Measurements from ENCODE around the gene MCTP1.
"Not testable (repeated sequence)": the region's sequence is repeated elsewhere in the genome, so short reads cannot be mapped to it uniquely, and the experiment has no call there.

MCTP1 gene

DNA sequence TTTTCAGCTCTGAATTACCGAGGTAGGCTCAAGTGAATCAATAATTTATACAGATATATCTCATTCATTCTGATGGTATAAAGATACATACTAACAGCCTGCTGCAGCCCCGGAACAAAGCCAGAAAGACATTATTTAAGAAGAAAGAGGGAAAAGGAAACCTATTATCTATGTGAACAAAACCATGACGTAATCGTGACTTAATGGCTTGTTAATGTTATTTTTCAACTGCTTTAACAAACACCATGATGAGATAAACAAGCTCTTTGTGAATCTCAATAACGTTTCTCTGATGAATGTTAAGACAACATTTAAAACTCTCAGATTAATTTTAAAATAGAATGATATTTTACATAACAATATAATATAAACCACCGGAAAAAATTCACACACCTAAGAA is 429.4 kb downstream of the MCTP1 start:
- no peak for DNase-seq

DNA sequence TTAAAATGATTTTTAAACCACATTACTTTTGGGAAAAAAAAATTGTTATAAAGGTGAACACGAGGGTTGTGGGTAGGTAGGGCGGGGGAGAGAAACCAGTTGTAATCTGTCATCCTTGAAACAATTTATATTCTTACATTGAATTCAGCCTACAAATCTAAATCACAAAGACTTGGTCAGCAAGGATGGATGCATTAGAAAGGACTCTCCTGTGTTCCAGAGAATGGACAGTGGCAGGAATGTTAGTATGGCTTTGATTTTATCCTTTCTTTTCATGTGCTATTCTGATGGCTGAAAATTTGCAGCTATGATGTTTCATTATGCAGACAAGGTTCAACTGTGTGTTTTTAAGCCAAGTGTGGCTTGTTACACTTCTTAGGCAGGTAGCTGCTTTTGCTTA is 431.8 kb downstream of the MCTP1 start:
- no peak for DNase-seq

- DNase-seq = no peak
Observed at GRCh38 chr5:94850960-94851359, 433.9 kb downstream of the MCTP1 start.

GRCh38 chr5:94849821-94850736 is 434.8 kb downstream of the MCTP1 start:
- DNase-seq = peak; percentile 31

- no peak for DNase-seq
Observed at GRCh38 chr5:94849324-94849723, 435.6 kb downstream of the MCTP1 start.

DNA sequence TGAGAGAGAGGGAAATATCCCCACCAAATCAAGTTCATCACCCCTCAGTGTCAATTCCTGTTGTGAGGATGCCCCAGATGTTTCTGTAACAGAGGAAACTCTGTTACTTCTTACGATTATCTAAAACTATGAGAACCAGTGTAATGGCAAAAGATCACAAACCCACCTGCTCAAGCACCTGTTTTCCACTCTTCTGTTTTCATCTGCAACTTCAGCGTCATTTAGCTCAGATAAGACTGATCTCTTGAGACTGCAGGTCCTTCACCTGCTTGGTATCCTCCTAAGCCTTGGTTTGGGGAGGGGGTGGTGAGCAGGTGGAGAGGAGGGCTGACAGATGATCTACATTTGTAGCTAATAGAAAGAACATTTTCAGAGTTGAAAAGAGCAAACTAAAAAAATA is 437.2 kb downstream of the MCTP1 start:
- DNase-seq = no peak

DNA sequence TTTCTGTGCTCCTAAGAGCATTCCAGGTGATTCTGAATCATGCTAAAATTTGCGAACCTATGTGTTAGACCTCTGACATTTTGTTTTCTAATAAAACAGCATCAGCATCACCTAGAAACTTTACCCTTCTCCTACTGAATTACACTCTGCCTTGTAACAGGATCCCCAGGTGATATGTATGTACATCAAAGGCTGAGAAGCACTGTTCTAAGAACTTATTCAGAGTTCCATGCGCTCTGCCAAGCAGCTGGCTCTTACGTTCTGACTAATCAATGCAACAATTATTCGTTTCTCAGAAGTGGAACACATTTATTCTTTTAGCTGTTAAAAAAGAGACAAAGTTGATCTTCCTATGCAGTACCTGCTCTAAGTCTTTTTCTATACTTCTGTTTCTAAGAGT is 437.9 kb downstream of the MCTP1 start:
- DNase-seq = no peak

DNA sequence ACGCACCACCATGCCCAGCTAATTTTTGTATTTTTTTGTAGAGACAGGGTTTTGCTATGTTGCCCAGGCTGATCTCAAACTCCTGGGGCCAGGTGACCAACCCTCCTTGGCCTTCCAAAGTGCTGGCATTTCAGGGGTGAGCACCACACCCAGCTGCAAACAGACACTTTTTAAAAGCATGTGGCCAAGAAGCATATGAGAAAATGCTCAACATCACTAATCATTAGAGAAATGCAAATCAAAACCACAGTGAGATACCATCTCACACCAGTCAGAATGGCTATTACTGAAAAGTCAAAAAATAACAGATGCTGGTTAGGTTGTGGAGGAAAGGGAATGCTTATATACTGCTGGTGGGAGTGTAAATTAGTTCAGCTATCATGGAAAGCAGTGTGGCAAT is 439.2 kb downstream of the MCTP1 start:
- not testable (repeated sequence) for DNase-seq

DNA sequence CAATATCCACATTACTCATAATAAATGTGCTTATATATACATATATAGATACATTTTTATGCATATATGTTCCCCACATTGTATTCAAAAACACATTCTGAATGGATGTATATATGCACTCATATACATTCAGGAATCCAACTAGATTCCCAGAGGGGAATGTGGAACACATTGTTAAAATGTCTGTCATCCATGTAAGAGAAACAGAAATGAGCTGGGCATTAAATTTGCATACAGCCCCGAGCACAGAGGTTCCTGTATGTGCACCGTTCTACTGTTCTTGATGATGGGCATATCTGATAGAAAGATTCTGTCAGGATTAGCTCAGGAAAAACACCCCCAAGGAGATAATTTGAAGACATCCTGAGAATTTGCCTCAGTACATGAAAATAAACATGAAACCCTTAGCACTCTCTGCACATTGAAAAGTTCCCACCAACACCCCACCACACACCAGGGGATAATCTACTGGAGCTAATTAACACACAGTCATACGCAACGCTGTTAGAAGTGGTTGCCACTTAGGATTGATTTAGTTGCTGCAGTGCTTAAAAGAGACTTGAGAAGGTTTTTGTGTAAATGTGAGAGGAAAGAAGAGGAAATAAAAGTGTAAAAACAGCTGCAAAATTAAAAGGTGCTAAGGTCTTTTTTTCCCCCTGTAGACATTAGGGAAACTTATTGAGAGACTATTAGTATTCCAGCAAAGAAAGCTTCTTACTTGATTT is 443.1 kb downstream of the MCTP1 start:
- no peak for DNase-seq

GRCh38 chr5:94833851-94834250 is 451.0 kb downstream of the MCTP1 start:
- no peak for DNase-seq

- DNase-seq = no peak
Observed at GRCh38 chr5:94832685-94833084, 452.2 kb downstream of the MCTP1 start.

DNA sequence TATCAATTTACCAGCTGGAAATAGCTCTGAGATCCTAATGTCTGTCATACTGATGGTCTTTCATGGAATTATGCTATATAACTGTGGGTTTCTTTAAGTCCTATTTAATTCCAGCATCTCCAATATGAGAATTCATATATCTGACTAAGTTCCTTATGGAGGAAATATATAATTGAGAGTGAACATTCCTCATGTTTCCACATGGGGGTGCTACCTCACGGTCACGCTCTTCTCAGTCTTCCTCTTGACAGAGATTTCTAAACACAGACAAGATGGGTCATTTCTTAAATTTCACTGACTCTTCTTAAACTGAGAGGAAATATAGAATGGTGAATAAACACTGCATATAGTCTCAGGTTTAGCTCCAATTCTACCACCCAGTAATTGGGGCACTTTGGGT is 454.4 kb downstream of the MCTP1 start:
- DNase-seq = no peak

- not testable (repeated sequence) for DNase-seq
Observed at GRCh38 chr5:94828222-94828621, 456.7 kb downstream of the MCTP1 start.

GRCh38 chr5:94820488-94820887 is 464.4 kb downstream of the MCTP1 start:
- DNase-seq = no peak

DNA sequence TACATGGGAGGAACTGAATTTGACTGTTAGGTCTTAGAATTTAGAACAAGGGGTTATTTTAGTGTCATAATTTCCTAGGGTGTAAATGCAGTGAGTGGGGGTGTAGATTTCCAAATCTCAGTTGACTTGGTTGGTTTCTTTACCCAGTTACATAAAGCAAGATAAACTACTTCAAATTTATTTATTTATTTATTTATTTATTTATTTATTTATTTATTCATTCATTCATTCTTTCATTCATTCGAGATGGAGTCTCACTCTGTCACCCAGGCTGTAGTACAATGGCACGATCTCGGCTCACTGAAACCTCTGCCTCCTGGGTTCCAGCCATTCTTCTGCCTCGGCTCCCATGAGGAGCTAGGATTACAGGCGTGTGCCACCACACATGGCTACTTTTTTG is 466.0 kb downstream of the MCTP1 start:
- no peak for DNase-seq

GRCh38 chr5:94815313-94816039 is 469.4 kb downstream of the MCTP1 start:
- no peak for DNase-seq

DNA sequence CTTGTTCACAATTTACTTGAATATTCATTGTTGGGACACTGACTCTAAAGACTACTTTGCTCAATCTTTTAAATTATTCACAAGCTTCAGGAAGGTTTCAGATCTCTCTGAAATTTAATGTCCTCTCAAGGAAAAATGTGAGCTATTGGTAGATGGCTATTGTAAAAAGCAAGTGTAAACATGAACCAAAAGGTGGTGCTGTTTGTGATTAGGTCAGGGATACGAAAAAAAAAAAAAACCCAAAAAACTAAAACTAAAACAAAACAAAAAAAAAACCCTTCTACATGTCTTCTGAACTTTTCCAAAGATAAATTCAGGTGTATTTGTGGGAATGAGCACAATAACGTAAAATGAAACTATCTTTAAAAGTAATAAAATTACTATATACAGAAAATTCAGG is 472.7 kb downstream of the MCTP1 start:
- DNase-seq = no peak

DNA sequence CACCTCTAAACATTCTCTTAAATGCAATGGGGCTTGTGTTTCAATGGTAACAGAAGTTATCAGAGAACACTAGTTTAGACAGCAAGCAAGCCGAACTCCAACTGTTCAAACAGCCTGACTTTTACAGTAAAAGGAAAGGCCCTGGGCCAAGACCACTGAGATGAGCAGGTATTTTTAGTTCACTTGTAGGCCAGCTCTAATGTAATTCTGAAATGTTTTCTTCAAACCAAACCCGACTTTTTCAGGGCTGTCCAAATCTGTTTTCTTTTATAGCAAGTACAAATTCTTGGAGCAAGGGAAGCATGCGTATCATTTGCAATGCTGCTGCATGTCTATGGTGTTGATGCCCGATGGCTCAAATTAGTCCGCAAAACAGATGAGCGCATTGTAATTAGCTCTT is 473.6 kb downstream of the MCTP1 start:
- no peak for DNase-seq

- DNase-seq = no peak
Observed at GRCh38 chr5:94810877-94811276, 474.0 kb downstream of the MCTP1 start.

- DNase-seq = no peak
Observed at GRCh38 chr5:94810281-94810680, 474.6 kb downstream of the MCTP1 start.

DNA sequence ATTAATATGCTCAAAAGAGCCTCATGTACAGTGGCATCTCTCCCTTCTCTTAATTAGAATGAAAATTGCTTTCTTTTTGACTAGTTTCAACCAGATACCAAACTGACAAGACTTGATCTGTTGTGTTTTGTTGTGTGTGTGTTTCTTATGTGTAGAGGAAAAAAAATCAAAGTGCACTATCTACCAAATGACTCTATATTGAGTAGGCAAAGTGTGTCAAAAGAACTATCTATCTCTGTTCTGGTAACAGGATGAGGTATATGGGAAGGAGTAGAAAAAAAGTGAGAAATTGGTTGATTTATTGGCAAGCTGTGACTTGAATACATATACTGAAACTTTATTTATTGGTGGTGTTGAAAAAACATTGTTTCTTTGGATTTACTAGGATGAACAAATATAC is 476.4 kb downstream of the MCTP1 start:
- no peak for DNase-seq

- no peak for DNase-seq
Observed at GRCh38 chr5:94807985-94808384, 476.9 kb downstream of the MCTP1 start.

DNA sequence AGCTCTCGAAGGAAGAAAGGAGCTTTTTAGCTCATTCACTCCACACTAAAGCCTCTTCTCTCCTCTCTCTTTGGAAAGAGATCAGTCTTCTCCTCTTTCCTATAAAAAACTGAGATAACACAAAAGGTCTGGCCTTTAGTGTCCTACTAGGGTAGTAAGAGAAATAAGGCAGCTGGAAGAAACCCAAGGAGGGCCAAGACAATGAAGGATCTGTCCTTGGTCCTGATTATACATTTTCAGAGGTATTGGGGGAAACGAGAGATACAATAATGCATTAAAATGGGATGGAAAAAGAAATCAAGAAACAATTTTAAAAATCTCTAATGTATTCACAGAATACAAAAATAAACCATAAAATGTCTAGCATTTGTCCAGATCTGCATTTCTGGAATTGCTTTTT is 482.4 kb downstream of the MCTP1 start:
- no peak for DNase-seq

- no peak for DNase-seq
Observed at GRCh38 chr5:94796586-94796985, 488.3 kb downstream of the MCTP1 start.
